K562 (cell line): ENCODE results near the gene RRBP1. TPM values are rescaled to one million over a fixed set of nuclear protein-coding genes. Genes with fewer than 3 reads are reported as not detected.

Experiments used
- ATAC-seq: fragments of 200-7000 bp; cut with Tn5 transposase; 3 replicates; pipeline ENCODE4 v1.9.1; 2020; ENCODE audit warnings: moderate library complexity
- BruUV-seq: library from RNA; stranded (reverse); fragments of 400-500 nt; replicated peaks from 2 replicates; lab custom pipeline; 2021; lab: Mats Ljungman, UMichigan
- CTCF ChIA-PET: fragments of 300-600 bp; formaldehyde crosslinking; extraction: SDS; loops from one replicate; lab custom pipeline; 2021; ENCODE audit warnings: low intra/inter-chr PET ratio; lab: Yijun Ruan, JAX
- POLR2A ChIA-PET: fragments of 300-600, 350-650 bp; sonication (Branson Sonifier 250); formaldehyde crosslinking; extraction: SDS; loops from one replicate; lab custom pipeline; 2021; ENCODE audit warnings: antibody characterized with exemption, inconsistent platforms; lab: Yijun Ruan, JAX
- DNase-seq, 4 experiments: peaks; one replicate each; pipeline versions ENCODE4 v3.0.0 to v3.0.0-alpha.2; 2011 to 2018; ENCODE audit warnings: low spot score in 3 of 4, mixed read lengths in 3 of 4; ENCODE audit errors: extremely low read depth in 1 of 4
- FAIRE-seq: peaks from 2 replicates; lab custom pipeline; 2011; peaks lifted over from hg19 to GRCh38; lab: Jason Lieb, UNC
- H2AFZ ChIP-seq: 2 replicates; pipeline ENCODE4 v1.6.0; 2011; ENCODE audit warnings: low read depth, low read length, control low read depth, inconsistent platforms
- H3K27ac ChIP-seq: fragments of 200-600 bp; 3 replicates; pipeline ENCODE4 v1.8.0; 2011; ENCODE audit warnings: low read depth, mild to moderate bottlenecking, control low read depth, inconsistent platforms, low read length, moderate library complexity, mixed read lengths; ENCODE audit errors: extremely low read depth
- H3K27me3 ChIP-seq, 2 experiments: fragments of 300-600 bp in 1 of 2; 2 replicates in 1 of 2; 3 replicates in 1 of 2; pipeline versions ENCODE4 v1.6.0 to v1.8.0; 2011; ENCODE audit warnings: inconsistent platforms in 2 of 2, low read length in 2 of 2, mild to moderate bottlenecking in 1 of 2, mixed read lengths in 1 of 2, moderate library complexity in 1 of 2; ENCODE audit not compliant: control insufficient read depth in 2 of 2, insufficient read depth in 2 of 2
- H3K36me3 ChIP-seq: fragments of 300-600 bp; 3 replicates; pipeline ENCODE4 v1.8.0; 2011; ENCODE audit warnings: mild to moderate bottlenecking, low read length, inconsistent platforms; ENCODE audit not compliant: control insufficient read depth, insufficient read depth
- H3K4me1 ChIP-seq, 2 experiments: fragments of 200-600 bp in 1 of 2; replicated peaks in 1 of 2; 2 replicates in 1 of 2; 3 replicates in 1 of 2; pipeline versions ENCODE4 v1.5.1 to v1.8.0; 2011; ENCODE audit warnings: inconsistent platforms in 2 of 2, low read length in 2 of 2, mild to moderate bottlenecking in 1 of 2, mixed read lengths in 1 of 2, moderate library complexity in 1 of 2; ENCODE audit not compliant: control insufficient read depth in 2 of 2, insufficient read depth in 2 of 2
- H3K4me2 ChIP-seq: 2 replicates; pipeline ENCODE4 v1.6.1; 2011; ENCODE audit warnings: low read length, control low read depth, inconsistent platforms, mixed read lengths; ENCODE audit not compliant: insufficient read depth
- H3K4me3 ChIP-seq: fragments of 200-600 bp; sonication (generic), shearing (Covaris generic); 2 replicates; pipeline ENCODE4 v1.5.1; 2016; ENCODE audit warnings: control low read depth, inconsistent platforms
- H3K79me2 ChIP-seq: fragments of 200-600 bp; 3 replicates; pipeline ENCODE4 v1.8.0; 2011; ENCODE audit warnings: low read length, inconsistent platforms; ENCODE audit not compliant: control insufficient read depth, insufficient read depth
- H3K9ac ChIP-seq, 2 experiments: 2 replicates each; pipeline versions ENCODE4 v1.6.0 to v1.6.1; 2011; ENCODE audit warnings: low read depth in 2 of 2, low read length in 2 of 2, control low read depth in 1 of 2, inconsistent platforms in 1 of 2, mild to moderate bottlenecking in 1 of 2, mixed read lengths in 1 of 2; ENCODE audit not compliant: insufficient read depth in 1 of 2
- H3K9me1 ChIP-seq: one replicate; pipeline ENCODE4 v1.6.0; 2011; ENCODE audit warnings: inconsistent platforms, mild to moderate bottlenecking, low read length, moderate library complexity; ENCODE audit not compliant: control insufficient read depth, insufficient read depth
- H3K9me3 ChIP-seq: replicated peaks from 2 replicates; pipeline ENCODE4 v1.5.1; 2011; ENCODE audit warnings: low read depth, low read length, inconsistent platforms; ENCODE audit not compliant: control insufficient read depth, insufficient read depth
- H4K20me1 ChIP-seq: replicated peaks from 2 replicates; pipeline ENCODE4 v1.6.1; 2011; ENCODE audit warnings: low read length, inconsistent platforms, mixed read lengths; ENCODE audit not compliant: control insufficient read depth, insufficient read depth
- ARID1B ChIP-seq: fragments of 450-650 bp; IDR thresholded peaks from 2 replicates; pipeline ENCODE4 v1.6.1; 2016; ENCODE audit warnings: antibody characterized with exemption, mild to moderate bottlenecking, inconsistent platforms
- BCL6 ChIP-seq: fragments of 250-450 bp; sonication (Bioruptor Pico); IDR thresholded peaks from 2 replicates; pipeline ENCODE4 v1.4.0; 2020
- BCOR ChIP-seq: fragments of 450-650 bp; IDR thresholded peaks from 2 replicates; pipeline ENCODE4 v1.6.1; 2016
- BDP1 ChIP-seq: IDR thresholded peaks from 3 replicates; pipeline ENCODE4 v1.6.1; 2011; ENCODE audit not compliant: insufficient read length, insufficient read depth
- CBX5 ChIP-seq: IDR thresholded peaks from 2 replicates; pipeline ENCODE4 v1.6.1; 2014; ENCODE audit warnings: low read depth, borderline replicate concordance
- ELF2 ChIP-seq: fragments of 250-450 bp; sonication (Bioruptor Pico); IDR thresholded peaks from 2 replicates; pipeline ENCODE4 v1.5.0; 2021; ENCODE audit warnings: mild to moderate bottlenecking
- ESRRB ChIP-seq: fragments of 250-450 bp; sonication (Bioruptor Pico); IDR thresholded peaks from 2 replicates; pipeline ENCODE4 v1.5.0; 2020; ENCODE audit warnings: mild to moderate bottlenecking, moderate library complexity, borderline replicate concordance
- FOSL1 ChIP-seq: fragments of 200-800 bp; sonication (Bioruptor generic); conservative IDR thresholded peaks from 2 replicates; pipeline ENCODE4 v1.6.1; 2016; ENCODE audit warnings: missing genetic modification characterization, missing compliant biosample characterization
- MCM5 ChIP-seq: fragments of 450-650 bp; IDR thresholded peaks from 2 replicates; pipeline ENCODE4 v1.6.1; 2016; ENCODE audit warnings: low read depth
- RFX5 ChIP-seq: IDR thresholded peaks from 2 replicates; pipeline ENCODE4 v1.6.1; 2011; ENCODE audit warnings: low read depth, mild to moderate bottlenecking, improper control_type of control experiment, low read length
- SMARCC2 ChIP-seq: fragments of 450-650 bp; IDR thresholded peaks from 2 replicates; pipeline ENCODE4 v1.6.1; 2017; ENCODE audit warnings: antibody characterized with exemption, moderate library complexity, mild to moderate bottlenecking, low read depth
- ZC3H4 ChIP-seq: sonication (generic); formaldehyde crosslinking; IDR thresholded peaks from 2 replicates; pipeline ENCODE4 v1.9.0; 2021; ENCODE audit warnings: missing genetic modification reagents, borderline replicate concordance
- ZNF143 ChIP-seq: sonication (generic); formaldehyde crosslinking; IDR thresholded peaks from 2 replicates; pipeline ENCODE4 v1.9.0; 2022; ENCODE audit warnings: mild to moderate bottlenecking, missing genetic modification reagents
- ZNF354B ChIP-seq: fragments of 250-450 bp; sonication (Bioruptor Pico); IDR thresholded peaks from 2 replicates; pipeline ENCODE4 v1.4.0; 2020
- ZNF551 ChIP-seq: fragments of 250-450 bp; sonication (Bioruptor Pico); IDR thresholded peaks from 2 replicates; pipeline ENCODE4 v1.5.0; 2021; ENCODE audit warnings: mild to moderate bottlenecking, moderate library complexity
- WGBS: fragments of 100-300 bp; shearing (Covaris generic); methylation state at CpG from one replicate; pipeline ENCODE4 v1.1.6; 2016; ENCODE audit warnings: low coverage, mixed read lengths; ENCODE audit not compliant: insufficient coverage; ENCODE audit errors: missing lambda C conversion rate; 5-methylcytosine and 5-hydroxymethylcytosine counted together
- in situ Hi-C: fragments of 300-500 bp; cut with MboI; formaldehyde crosslinking; loops from 4 replicates; pipeline ENCODE4 v1.15.0; 2018; ENCODE audit warnings: inconsistent platforms, mixed read lengths
- intact Hi-C: fragments of 100-400 bp; cut with micrococcal nuclease; formaldehyde crosslinking; loops from 2 replicates; pipeline ENCODE4 v1.14.2; 2022
- polyA plus RNA-seq, 8 experiments: library from polyadenylated mRNA; depleted of rRNA in 4 of 8; stranded (reverse) in 5 of 8; unstranded in 3 of 8; fragments of >200 nt; fragmentation: Nextera tagmentation in 2 of 8; fragmentation: Illumina TruSeq in 1 of 8; extraction: Ambion mirVana in 2 of 8; extraction: Trizol in 1 of 8; gene quantifications; 2 replicates each; pipeline versions ENCODE4 v1.2.1 to v1.2.3, GENCODE V29; 2011 to 2014; ENCODE audit warnings: inconsistent platforms in 1 of 8, missing spikeins in 1 of 8
- total RNA-seq, 7 experiments: library from RNA; depleted of rRNA in 6 of 7; stranded (reverse); fragments of >200 nt in 6 of 7; fragmentation: Illumina TruSeq in 2 of 7; extraction: Trizol in 2 of 7; gene quantifications; 2 replicates each; pipeline versions ENCODE4 v1.2.1 to v1.2.3, GENCODE V29; 2011 to 2021; ENCODE audit warnings: low replicate concordance in 1 of 7
- TF ChIP-seq, protein P1 (sequence below): fragments of 450-650 bp; IDR thresholded peaks from 2 replicates; pipeline ENCODE4 v1.7.0; 2016; ENCODE audit warnings: borderline replicate concordance
- TF ChIP-seq, protein P2 (sequence below): fragments of 450-650 bp; formaldehyde crosslinking; IDR thresholded peaks from 2 replicates; pipeline ENCODE4 v1.4.0; 2020; ENCODE audit warnings: mild to moderate bottlenecking, mixed read lengths

Gene RRBP1
- total and polyA plus RNA-seq, 9 of the 15 experiments (the other 6 are each of a cell fraction or from before 2014, with no cell fraction given), result 0.84 to 32.0 (median 17.6) TPM

DNA sequence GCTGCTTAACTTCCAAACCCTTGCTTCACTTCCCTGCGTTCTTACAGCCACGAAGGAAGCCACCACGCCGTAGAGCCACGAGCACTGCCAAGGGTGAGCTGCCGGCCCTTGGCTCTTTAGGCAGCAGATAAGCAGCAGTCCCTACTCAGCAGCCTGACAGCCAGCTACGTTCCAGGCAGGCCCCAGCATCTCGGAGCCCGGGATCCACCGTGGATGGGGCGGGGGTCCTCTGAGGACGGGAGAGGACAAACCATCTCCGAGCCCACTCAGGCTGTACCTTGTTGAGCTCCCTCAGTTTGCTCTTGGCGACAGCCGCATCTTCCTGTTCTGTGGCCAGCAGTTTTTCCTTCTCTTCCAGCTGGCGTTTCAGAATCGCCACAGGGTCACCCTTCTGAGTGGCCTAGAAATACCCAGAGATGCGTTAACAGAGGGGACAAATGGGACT, 40.5 kb downstream of the RRBP1 start:
- intact Hi-C loops, result no loop called here
- H4K20me1 ChIP-seq, result peaks cover 5% of the 10 kb centered on the region; the same call in 1 of the 2 replicates
- ChIA-PET POLR2A (no interaction called here), CTCF (no interaction called here)
- no peaks in the 10 kb centered on the region for H3K9me1 ChIP-seq
- no peaks in the 10 kb centered on the region; the same call in 2 of the 3 replicates for H3K79me2 ChIP-seq
- no peaks in the 10 kb centered on the region for H3K27me3 ChIP-seq
- TF ChIP-seq ARID1B, result no peak
- TF ChIP-seq RFX5, result no peak
- TF ChIP-seq ELF2 (CRISPR knock-in tag), result no peak
- TF ChIP-seq CBX5, result no peak
- no peak for TF ChIP-seq BCOR
- TF ChIP-seq SMARCC2, result no peak
- no peak for TF ChIP-seq ZNF354B (CRISPR knock-in tag)
- TF ChIP-seq, protein P1, sequence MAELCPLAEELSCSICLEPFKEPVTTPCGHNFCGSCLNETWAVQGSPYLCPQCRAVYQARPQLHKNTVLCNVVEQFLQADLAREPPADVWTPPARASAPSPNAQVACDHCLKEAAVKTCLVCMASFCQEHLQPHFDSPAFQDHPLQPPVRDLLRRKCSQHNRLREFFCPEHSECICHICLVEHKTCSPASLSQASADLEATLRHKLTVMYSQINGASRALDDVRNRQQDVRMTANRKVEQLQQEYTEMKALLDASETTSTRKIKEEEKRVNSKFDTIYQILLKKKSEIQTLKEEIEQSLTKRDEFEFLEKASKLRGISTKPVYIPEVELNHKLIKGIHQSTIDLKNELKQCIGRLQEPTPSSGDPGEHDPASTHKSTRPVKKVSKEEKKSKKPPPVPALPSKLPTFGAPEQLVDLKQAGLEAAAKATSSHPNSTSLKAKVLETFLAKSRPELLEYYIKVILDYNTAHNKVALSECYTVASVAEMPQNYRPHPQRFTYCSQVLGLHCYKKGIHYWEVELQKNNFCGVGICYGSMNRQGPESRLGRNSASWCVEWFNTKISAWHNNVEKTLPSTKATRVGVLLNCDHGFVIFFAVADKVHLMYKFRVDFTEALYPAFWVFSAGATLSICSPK, result no peak
- TF ChIP-seq BDP1, result no peak
- TF ChIP-seq, protein P2, sequence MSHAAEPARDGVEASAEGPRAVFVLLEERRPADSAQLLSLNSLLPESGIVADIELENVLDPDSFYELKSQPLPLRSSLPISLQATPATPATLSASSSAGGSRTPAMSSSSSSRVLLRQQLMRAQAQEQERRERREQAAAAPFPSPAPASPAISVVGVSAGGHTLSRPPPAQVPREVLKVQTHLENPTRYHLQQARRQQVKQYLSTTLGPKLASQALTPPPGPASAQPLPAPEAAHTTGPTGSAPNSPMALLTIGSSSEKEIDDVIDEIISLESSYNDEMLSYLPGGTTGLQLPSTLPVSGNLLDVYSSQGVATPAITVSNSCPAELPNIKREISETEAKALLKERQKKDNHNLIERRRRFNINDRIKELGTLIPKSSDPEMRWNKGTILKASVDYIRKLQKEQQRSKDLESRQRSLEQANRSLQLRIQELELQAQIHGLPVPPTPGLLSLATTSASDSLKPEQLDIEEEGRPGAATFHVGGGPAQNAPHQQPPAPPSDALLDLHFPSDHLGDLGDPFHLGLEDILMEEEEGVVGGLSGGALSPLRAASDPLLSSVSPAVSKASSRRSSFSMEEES (CRISPR knock-in tag), result no peak
- no peak for TF ChIP-seq FOSL1
- no peak for TF ChIP-seq MCM5
- TF ChIP-seq ZNF143 (CRISPR knock-in tag), result no peak
- no peak for TF ChIP-seq ESRRB (CRISPR knock-in tag)
- no peak for TF ChIP-seq ZC3H4
- TF ChIP-seq BCL6 (CRISPR knock-in tag), result no peak
- TF ChIP-seq ZNF551, result no peak
- in situ Hi-C loops, result no loop called here
- FAIRE-seq, result no peak
- peaks cover 0 to 3% of the 10 kb centered on the region in 2 experiments; a peak in 1 of 5 replicates for H3K4me1 ChIP-seq
- WGBS, result 92% methylated on average over 13 of the region's 18 CpGs
- no peak overlapping the region for H3K4me3 ChIP-seq
- no peak for DNase-seq
- no peak overlapping the region for H3K27ac ChIP-seq
- no peak overlapping the region for H2AFZ ChIP-seq
- H3K9me3 ChIP-seq, result no peaks in the 10 kb centered on the region
- ATAC-seq, result no peak
- H3K36me3 ChIP-seq, result peaks cover 15% of the 10 kb centered on the region; the same call in 1 of the 3 replicates
- no TSS peak for BruUV-seq
- no peak overlapping the region for H3K4me2 ChIP-seq
- H3K9ac ChIP-seq, result no peak overlapping the region; a peak in 1 of 4 replicates
